OCI-LY7 (cell line): ENCODE data around the gene GOLGA6L9.
"Not testable (repeated sequence)": the region's sequence is repeated elsewhere in the genome, so short reads cannot be mapped to it uniquely, and the experiment has no call there.

Experiments used
- CTCF ChIP-seq: fragments of 200-600 bp; sonication (generic); conservative IDR thresholded peaks from 2 replicates; pipeline ENCODE4 v1.5.1; 2014; ENCODE audit warnings: mild to moderate bottlenecking, antibody characterized with exemption, low read length, moderate library complexity, mixed read lengths
- EZH2phosphoT487 ChIP-seq: fragments of 200-600 bp; sonication (generic); IDR thresholded peaks from 2 replicates; pipeline ENCODE4 v1.6.1; 2018; ENCODE audit warnings: low read depth, borderline replicate concordance, mild to moderate bottlenecking, mixed run types, antibody characterized with exemption, low read length, moderate library complexity, mixed read lengths

DNA sequence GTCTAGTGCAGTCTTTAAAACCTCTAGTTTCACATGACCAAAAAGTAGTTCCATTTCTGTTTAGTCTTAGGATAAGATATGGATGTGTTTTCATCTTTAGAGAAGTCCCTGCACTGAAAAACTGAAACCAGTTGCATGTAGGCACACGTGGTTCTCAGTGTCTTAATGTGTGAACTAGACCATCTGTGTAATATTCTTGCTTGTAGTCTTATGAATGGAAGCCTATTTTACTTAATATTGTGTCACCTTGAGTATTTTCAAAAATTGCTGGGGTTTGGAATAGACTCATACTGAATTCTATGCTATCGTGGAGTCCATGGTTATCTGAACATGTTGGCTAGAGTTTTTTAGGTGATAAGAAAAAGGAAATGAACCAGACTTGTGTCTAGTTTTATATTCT, 23.4 kb upstream of the GOLGA6L9 start:
- TF ChIP-seq CTCF, EZH2phosphoT487: not testable (repeated sequence)
